ENCODE results near the gene NAP1L4.
"Not testable (repeated sequence)": the region's sequence is repeated elsewhere in the genome, so short reads cannot be mapped to it uniquely, and the experiment has no call there.

Gene NAP1L4

GRCh38 chr11:2913019-2913431 lies 79.1 kb downstream of the NAP1L4 start:
- DNase-seq (ENCODE audit: extremely low read depth, low read depth) = no peak
- no peak for TF ChIP-seq CTCF (IDR thresholded peaks at IDR 0.05; ENCODE audit: low read depth, low read length)

- TF ChIP-seq CTCF (IDR thresholded peaks at IDR 0.05; ENCODE audit: low read depth, low read length) = no peak
- no peak for DNase-seq (ENCODE audit: extremely low read depth, low read depth)
These were observed 79.6 kb downstream of the NAP1L4 start for GRCh38 chr11:2912498-2912897.

- DNase-seq (ENCODE audit: extremely low read depth, low read depth) = no peak
- no peak for TF ChIP-seq CTCF (IDR thresholded peaks at IDR 0.05; ENCODE audit: low read depth, low read length)
These were observed 80.2 kb downstream of the NAP1L4 start for GRCh38 chr11:2911785-2912391.

- TF ChIP-seq CTCF (IDR thresholded peaks at IDR 0.05; ENCODE audit: low read depth, low read length) = no peak
- no peak for DNase-seq (ENCODE audit: extremely low read depth, low read depth)
These were observed 80.9 kb downstream of the NAP1L4 start for GRCh38 chr11:2911088-2911784.

GRCh38 chr11:2910401-2910955 lies 81.7 kb downstream of the NAP1L4 start:
- no peak for TF ChIP-seq CTCF (IDR thresholded peaks at IDR 0.05; ENCODE audit: low read depth, low read length)
- DNase-seq (ENCODE audit: extremely low read depth, low read depth) = no peak

- no peak for TF ChIP-seq CTCF (IDR thresholded peaks at IDR 0.05; ENCODE audit: low read depth, low read length)
- DNase-seq (ENCODE audit: extremely low read depth, low read depth) = no peak
These were observed 82.8 kb downstream of the NAP1L4 start for GRCh38 chr11:2909133-2909902.

- no peak for TF ChIP-seq CTCF (IDR thresholded peaks at IDR 0.05; ENCODE audit: low read depth, low read length)
- DNase-seq (ENCODE audit: extremely low read depth, low read depth) = no peak
These were observed 84.0 kb downstream of the NAP1L4 start for GRCh38 chr11:2908130-2908529.

GRCh38 chr11:2905299-2905698 lies 86.8 kb downstream of the NAP1L4 start:
- not testable (repeated sequence) for DNase-seq (ENCODE audit: extremely low read depth, low read depth)

Measured in AG09319 (cell line).